ENCODE results near the gene UBE2G2. TPM values are rescaled to one million over a fixed set of nuclear protein-coding genes. Genes with fewer than 3 reads are reported as not detected.

The UBE2G2 gene, protein sequence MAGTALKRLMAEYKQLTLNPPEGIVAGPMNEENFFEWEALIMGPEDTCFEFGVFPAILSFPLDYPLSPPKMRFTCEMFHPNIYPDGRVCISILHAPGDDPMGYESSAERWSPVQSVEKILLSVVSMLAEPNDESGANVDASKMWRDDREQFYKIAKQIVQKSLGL
- 90.0 TPM for total RNA-seq

DNA sequence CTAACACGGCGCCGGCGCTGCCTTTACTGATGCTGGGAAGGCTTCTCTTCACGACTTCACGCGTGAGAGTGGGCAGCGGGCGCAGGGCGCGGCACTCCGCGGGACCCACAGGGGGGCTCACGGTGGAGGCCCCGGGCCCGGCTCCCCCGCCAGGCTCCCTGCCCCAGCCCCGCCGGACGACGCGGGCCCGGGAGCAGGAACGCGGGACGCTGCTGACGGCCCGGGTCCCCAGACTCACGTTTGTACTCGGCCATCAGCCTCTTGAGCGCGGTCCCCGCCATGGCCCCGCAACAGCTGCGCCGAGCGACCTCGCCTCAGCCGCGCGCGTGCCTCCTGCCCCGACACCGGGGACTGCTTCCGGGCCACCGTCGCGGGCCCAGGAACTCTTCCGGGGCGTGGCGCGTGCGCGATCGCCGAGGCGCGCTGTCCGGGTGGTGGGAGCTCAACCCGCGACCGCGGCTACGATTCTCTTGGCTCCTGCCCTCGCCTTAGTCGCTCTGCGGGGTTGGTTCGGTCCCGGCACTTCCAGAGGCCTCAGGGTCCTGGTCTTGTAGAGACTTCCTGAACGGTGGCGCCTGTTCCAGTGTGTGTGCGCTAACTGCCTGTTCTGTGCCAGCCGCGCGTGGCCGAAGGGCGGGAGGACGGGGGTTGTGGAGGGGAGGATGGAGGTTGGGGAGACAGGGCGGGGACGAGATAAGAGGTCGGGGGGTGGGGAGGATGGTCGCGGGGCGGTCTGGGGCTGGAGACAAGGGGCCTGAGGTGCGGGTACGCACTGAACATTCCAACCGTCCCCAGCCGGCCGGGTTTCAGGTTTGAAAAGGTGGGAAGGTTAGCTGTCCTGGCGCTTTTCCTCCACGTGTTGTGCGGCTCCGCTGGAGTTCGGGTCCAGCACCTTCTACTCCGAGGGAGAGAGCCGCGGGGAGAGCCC, at the start of gene UBE2G2:
Gene UBE2G2 (minus strand): TSS at position 353 of the 928 bp plus-strand sequence. CDS start 72 bp downstream, at position 281.
- Histone ChIP-seq H3K27me3 (ENCODE audit: insufficient read depth, low read length) (no peaks in the 10 kb centered on the region), H3K4me1 (ENCODE audit: insufficient read depth, low read length) (peaks cover 30% of the 10 kb centered on the region), H3K9me3 (ENCODE audit: low read depth, low read length) (no peaks in the 10 kb centered on the region), H3K4me3 (ENCODE audit: low read length) (peak within 1 kb of the TSS; percentile 70)

- Histone ChIP-seq H3K27me3 (ENCODE audit: insufficient read depth, low read length) (no peaks in the 10 kb centered on the region), H3K4me1 (ENCODE audit: insufficient read depth, low read length) (peaks cover 41% of the 10 kb centered on the region), H3K4me3 (ENCODE audit: low read length) (no peak overlapping the region), H3K9me3 (ENCODE audit: low read depth, low read length) (no peaks in the 10 kb centered on the region)
These were observed 49.5 kb upstream of the UBE2G2 start for GRCh38 chr21:44850905-44851657.

DNA sequence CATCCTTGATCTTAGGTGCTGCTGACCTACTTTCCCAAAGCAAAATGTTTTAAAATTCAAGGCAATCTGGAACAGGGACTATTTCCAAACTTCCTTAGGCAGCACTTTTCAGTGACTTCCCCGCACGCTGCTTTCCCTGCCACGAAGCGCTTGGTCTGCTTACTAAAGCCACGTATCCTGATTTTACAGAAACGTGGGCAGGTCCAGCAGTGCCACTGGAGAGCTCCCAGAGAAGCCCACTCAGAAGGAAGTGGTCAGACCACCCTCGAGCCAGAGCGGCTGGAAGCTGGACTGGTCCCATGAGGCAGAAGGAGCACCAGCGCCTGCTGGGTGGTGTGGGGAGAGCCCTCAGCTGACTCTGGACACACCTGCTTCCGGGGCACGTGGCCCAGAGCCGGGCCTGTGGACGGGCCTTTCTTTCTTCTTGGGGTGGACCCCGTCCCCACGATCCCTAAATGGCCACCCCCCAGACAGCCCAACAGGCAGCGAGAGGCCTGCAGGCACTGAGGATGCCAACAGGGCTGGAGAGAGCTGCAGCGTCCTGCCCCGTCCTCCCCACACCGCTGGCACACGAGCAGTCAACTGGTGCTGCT, 48.7 kb upstream of the UBE2G2 start:
- Histone ChIP-seq H3K4me3 (ENCODE audit: low read length) (no peak overlapping the region), H3K9me3 (ENCODE audit: low read depth, low read length) (no peaks in the 10 kb centered on the region), H3K27me3 (ENCODE audit: insufficient read depth, low read length) (no peaks in the 10 kb centered on the region), H3K4me1 (ENCODE audit: insufficient read depth, low read length) (peaks cover 49% of the 10 kb centered on the region)

GRCh38 chr21:44849616-44850130, 48.1 kb upstream of the UBE2G2 start:
- Histone ChIP-seq H3K4me1 (ENCODE audit: insufficient read depth, low read length) (peaks cover 47% of the 10 kb centered on the region), H3K4me3 (ENCODE audit: low read length) (no peak overlapping the region), H3K27me3 (ENCODE audit: insufficient read depth, low read length) (no peaks in the 10 kb centered on the region), H3K9me3 (ENCODE audit: low read depth, low read length) (no peaks in the 10 kb centered on the region)

DNA sequence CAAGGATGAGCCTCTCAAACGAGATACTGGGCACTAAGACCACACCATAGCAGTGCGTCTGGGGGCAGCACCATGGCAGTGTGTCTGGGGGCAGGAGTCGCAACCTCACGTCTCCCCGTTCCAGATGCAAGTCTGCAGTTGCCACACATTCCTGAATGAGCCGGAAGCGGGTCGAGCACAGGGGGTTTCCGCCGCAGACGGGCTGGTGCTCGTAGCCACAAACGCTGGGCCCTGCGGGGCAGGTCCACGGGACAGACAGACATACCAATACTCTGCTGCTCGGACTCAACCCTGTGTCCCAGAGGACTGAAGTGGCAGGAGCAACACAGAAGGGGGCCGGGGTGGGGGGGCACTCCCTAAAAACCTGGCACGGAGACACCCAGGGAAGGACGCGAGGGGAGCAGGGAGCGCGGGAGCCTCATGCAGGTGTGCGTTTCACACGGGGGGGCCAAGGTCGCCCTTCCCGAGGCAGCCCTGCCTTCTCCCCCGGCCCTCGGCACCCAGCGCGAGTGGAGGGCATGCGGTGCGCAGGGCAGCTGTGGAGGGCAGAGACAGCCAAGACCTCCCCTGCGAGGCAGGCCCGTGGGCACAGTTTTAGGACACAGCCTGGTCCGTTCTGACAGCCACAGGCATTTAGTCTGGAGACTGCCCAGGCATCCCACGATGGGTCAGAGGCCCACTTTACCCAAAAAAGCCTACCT, 47.4 kb upstream of the UBE2G2 start:
- H3K9me3 ChIP-seq (ENCODE audit: low read depth, low read length) = no peaks in the 10 kb centered on the region
- peaks cover 40% of the 10 kb centered on the region for H3K4me1 ChIP-seq (ENCODE audit: insufficient read depth, low read length)
- H3K4me3 ChIP-seq (ENCODE audit: low read length) = no peak overlapping the region
- no peaks in the 10 kb centered on the region for H3K27me3 ChIP-seq (ENCODE audit: insufficient read depth, low read length)

- no peaks in the 10 kb centered on the region for H3K9me3 ChIP-seq (ENCODE audit: low read depth, low read length)
- H3K4me3 ChIP-seq (ENCODE audit: low read length) = no peak overlapping the region
- no peaks in the 10 kb centered on the region for H3K27me3 ChIP-seq (ENCODE audit: insufficient read depth, low read length)
- H3K4me1 ChIP-seq (ENCODE audit: insufficient read depth, low read length) = peaks cover 37% of the 10 kb centered on the region
These were observed 45.8 kb upstream of the UBE2G2 start for GRCh38 chr21:44847261-44848056.

- no peaks in the 10 kb centered on the region for H3K27me3 ChIP-seq (ENCODE audit: insufficient read depth, low read length)
- H3K9me3 ChIP-seq (ENCODE audit: low read depth, low read length) = no peaks in the 10 kb centered on the region
- H3K4me1 ChIP-seq (ENCODE audit: insufficient read depth, low read length) = peaks cover 37% of the 10 kb centered on the region
- no peak overlapping the region for H3K4me3 ChIP-seq (ENCODE audit: low read length)
These were observed 45.1 kb upstream of the UBE2G2 start for GRCh38 chr21:44846485-44847260.

DNA sequence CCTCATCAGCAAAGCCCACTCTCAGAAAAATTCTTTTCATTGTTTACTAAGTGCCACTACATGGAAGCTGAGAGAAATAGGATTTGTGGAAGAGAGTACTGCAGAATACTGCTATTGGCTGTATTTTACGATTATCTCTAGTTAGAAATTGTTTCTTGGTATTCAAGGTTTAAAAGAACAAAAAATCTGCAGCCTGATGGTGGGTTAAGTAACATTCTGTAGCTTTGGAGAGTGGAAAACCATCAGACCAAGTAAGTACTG, 44.5 kb upstream of the UBE2G2 start:
- H3K4me1 ChIP-seq (ENCODE audit: insufficient read depth, low read length) = peaks cover 37% of the 10 kb centered on the region
- H3K27me3 ChIP-seq (ENCODE audit: insufficient read depth, low read length) = no peaks in the 10 kb centered on the region
- H3K4me3 ChIP-seq (ENCODE audit: low read length) = peak overlapping the region; percentile 16
- no peaks in the 10 kb centered on the region for H3K9me3 ChIP-seq (ENCODE audit: low read depth, low read length)

- no peaks in the 10 kb centered on the region for H3K27me3 ChIP-seq (ENCODE audit: insufficient read depth, low read length)
- H3K4me3 ChIP-seq (ENCODE audit: low read length) = peak overlapping the region; percentile 16
- H3K9me3 ChIP-seq (ENCODE audit: low read depth, low read length) = no peaks in the 10 kb centered on the region
- peaks cover 37% of the 10 kb centered on the region for H3K4me1 ChIP-seq (ENCODE audit: insufficient read depth, low read length)
These were observed 44.0 kb upstream of the UBE2G2 start for GRCh38 chr21:44845418-44846223.

GRCh38 chr21:44844256-44844655, 42.6 kb upstream of the UBE2G2 start:
- Histone ChIP-seq H3K27me3 (ENCODE audit: insufficient read depth, low read length) (no peaks in the 10 kb centered on the region), H3K4me1 (ENCODE audit: insufficient read depth, low read length) (peaks cover 24% of the 10 kb centered on the region), H3K4me3 (ENCODE audit: low read length) (no peak overlapping the region), H3K9me3 (ENCODE audit: low read depth, low read length) (no peaks in the 10 kb centered on the region)

- Histone ChIP-seq H3K27me3 (ENCODE audit: insufficient read depth, low read length) (no peaks in the 10 kb centered on the region), H3K4me1 (ENCODE audit: insufficient read depth, low read length) (peaks cover 23% of the 10 kb centered on the region), H3K9me3 (ENCODE audit: low read depth, low read length) (no peaks in the 10 kb centered on the region), H3K4me3 (ENCODE audit: low read length) (no peak overlapping the region)
These were observed 41.3 kb upstream of the UBE2G2 start for GRCh38 chr21:44842721-44843445.

GRCh38 chr21:44842087-44842486, 40.5 kb upstream of the UBE2G2 start:
- H3K4me1 ChIP-seq (ENCODE audit: insufficient read depth, low read length) = peaks cover 21% of the 10 kb centered on the region
- no peaks in the 10 kb centered on the region for H3K27me3 ChIP-seq (ENCODE audit: insufficient read depth, low read length)
- H3K4me3 ChIP-seq (ENCODE audit: low read length) = no peak overlapping the region
- no peaks in the 10 kb centered on the region for H3K9me3 ChIP-seq (ENCODE audit: low read depth, low read length)

Data from mononuclear cell (primary cell).